ENCODE results near the gene SPAG8. TPM values are rescaled to one million over a fixed set of nuclear protein-coding genes. Genes with fewer than 3 reads are reported as not detected.

The SPAG8 gene
- polyA plus RNA-seq, 4 donors: 0.49 to 0.72 TPM; not detected in 2

- Histone ChIP-seq H3K27me3 (ENCODE audit: control insufficient read depth in 3 of 3, insufficient read depth in 3 of 3, low read length in 3 of 3) (no peaks in the 10 kb centered on the region), H3K4me3 (ENCODE audit: low read depth in 1 of 3, low read length in 3 of 3) (no peak overlapping the region), H3K27ac (ENCODE audit: low read depth in 1 of 3, low read length in 2 of 3) (no peak overlapping the region), H3K4me1 (ENCODE audit: control insufficient read depth in 3 of 3, insufficient read depth in 2 of 3, low read depth in 1 of 3, low read length in 2 of 3) (peaks cover 0 to 8% (median 0%) of the 10 kb centered on the region in 3 donors), H3K36me3 (ENCODE audit: control insufficient read depth in 3 of 3, insufficient read depth in 2 of 3, low read depth in 1 of 3, low read length in 3 of 3) (peaks cover 0 to 40% (median 0%) of the 10 kb centered on the region in 3 donors), H3K9me3 (ENCODE audit: control insufficient read depth in 2 of 2, insufficient read depth in 1 of 2, low read depth in 1 of 2, low read length in 1 of 2) (no peaks in the 10 kb centered on the region)
- 91 to 96% (median 95%) methylated on average over 14 of the region's 14 CpGs for WGBS, 3 donors
- FAIRE-seq (no peak), DNase-seq (no peak)
Observed at GRCh38 chr9:35792826-35793225, 19.2 kb downstream of the SPAG8 start.

DNA sequence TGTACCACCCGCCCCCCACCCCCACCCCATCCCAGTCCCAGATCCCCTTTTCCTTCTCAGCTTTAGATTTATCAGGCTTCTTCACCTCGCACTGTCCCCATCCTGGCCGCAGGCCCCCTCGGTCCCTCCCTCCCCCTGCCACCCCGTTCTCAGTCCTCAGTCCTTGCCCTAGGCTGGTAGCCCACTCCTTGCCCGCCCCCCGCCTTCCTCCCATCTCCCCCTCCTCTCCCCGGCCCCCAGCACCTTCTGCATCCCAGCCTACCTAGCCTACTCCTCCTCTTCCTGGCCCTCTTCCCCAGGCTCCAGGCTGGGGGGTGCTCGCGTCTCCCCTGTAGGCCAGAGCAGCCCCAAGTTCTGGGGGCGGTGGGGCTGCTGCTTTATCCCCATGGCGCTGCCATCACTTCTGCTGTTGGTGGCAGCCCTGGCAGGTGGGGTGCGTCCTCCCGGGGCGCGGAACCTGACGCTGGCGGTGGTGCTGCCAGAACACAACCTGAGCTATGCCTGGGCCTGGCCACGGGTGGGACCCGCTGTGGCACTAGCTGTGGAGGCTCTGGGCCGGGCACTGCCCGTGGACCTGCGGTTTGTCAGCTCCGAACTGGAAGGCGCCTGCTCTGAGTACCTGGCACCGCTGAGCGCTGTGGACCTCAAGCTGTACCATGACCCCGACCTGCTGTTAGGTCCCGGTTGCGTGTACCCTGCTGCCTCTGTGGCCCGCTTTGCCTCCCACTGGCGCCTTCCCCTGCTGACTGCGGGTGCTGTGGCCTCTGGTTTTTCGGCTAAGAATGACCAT is 19.8 kb downstream of the SPAG8 start:
- Histone ChIP-seq H3K9me3 (ENCODE audit: control insufficient read depth in 2 of 2, insufficient read depth in 1 of 2, low read depth in 1 of 2, low read length in 1 of 2) (no peaks in the 10 kb centered on the region), H3K27me3 (ENCODE audit: control insufficient read depth in 3 of 3, insufficient read depth in 3 of 3, low read length in 3 of 3) (no peaks in the 10 kb centered on the region), H3K4me1 (ENCODE audit: control insufficient read depth in 3 of 3, insufficient read depth in 2 of 3, low read depth in 1 of 3, low read length in 2 of 3) (peaks cover 0 to 8% (median 0%) of the 10 kb centered on the region in 3 donors), H3K4me3 (ENCODE audit: low read depth in 1 of 3, low read length in 3 of 3) (peak overlapping the region in 2 of 3 donors; percentile 24 to 37), H3K36me3 (ENCODE audit: control insufficient read depth in 3 of 3, insufficient read depth in 2 of 3, low read depth in 1 of 3, low read length in 3 of 3) (peaks cover 0 to 40% (median 0%) of the 10 kb centered on the region in 3 donors), H3K27ac (ENCODE audit: low read depth in 1 of 3, low read length in 2 of 3) (no peak overlapping the region)
- WGBS, 3 donors: 86 to 92% (median 91%) methylated on average over 33 to 34 of the region's 34 CpGs
- FAIRE-seq: no peak
- no peak for DNase-seq

DNA sequence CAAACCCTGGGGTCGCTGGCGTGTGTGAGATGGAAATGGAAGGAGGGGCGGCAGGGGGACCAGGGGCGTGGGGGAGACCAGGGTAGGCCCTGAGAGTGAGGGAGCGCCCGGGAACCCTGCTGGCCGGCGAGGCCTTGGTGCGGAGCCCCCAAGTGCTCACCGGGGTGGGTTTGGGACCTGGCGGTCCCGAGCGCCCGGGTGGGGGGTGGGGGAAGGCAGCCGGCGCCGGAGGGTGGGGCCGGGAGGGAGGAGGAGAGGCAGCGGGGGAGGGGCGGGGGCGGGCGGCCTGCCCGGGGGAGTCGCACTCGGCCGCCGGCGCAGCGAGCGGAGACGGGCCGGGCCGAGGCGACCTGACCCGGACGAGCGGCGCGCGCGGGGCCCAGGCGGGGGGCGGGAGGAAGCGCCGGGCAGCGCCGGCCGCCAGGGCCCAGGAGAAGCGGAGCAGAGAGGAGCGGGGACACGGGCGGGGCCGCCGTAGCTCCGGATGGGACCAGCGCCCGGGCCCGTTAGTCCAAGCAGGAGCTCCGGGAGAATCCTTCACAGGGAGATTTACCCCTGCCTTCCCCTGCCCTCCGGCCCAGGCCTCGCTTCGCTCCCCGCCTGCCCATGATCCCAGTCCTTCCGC is 20.7 kb downstream of the SPAG8 start, which contains the start of gene NPR2:
Gene NPR2, plus strand, starts transcription at position 295 of the 625 bp plus-strand sequence. CDS start 818 bp downstream, outside the sequence.
- Histone ChIP-seq H3K36me3 (ENCODE audit: control insufficient read depth in 3 of 3, insufficient read depth in 2 of 3, low read depth in 1 of 3, low read length in 3 of 3) (peaks cover 0 to 39% (median 0%) of the 10 kb centered on the region in 3 donors), H3K4me1 (ENCODE audit: control insufficient read depth in 3 of 3, insufficient read depth in 2 of 3, low read depth in 1 of 3, low read length in 2 of 3) (peaks cover 0 to 8% (median 0%) of the 10 kb centered on the region in 3 donors), H3K9me3 (ENCODE audit: control insufficient read depth in 2 of 2, insufficient read depth in 1 of 2, low read depth in 1 of 2, low read length in 1 of 2) (no peaks in the 10 kb centered on the region), H3K4me3 (ENCODE audit: low read depth in 1 of 3, low read length in 3 of 3) (peak within 1 kb of the TSS; percentile 8 to 37 (median 24)), H3K27me3 (ENCODE audit: control insufficient read depth in 3 of 3, insufficient read depth in 3 of 3, low read length in 3 of 3) (no peaks in the 10 kb centered on the region), H3K27ac (ENCODE audit: low read depth in 1 of 3, low read length in 2 of 3) (peak within 1 kb of the TSS in 2 of 3 donors; percentile 9 to 48)
- DNase-seq: peak in 1 of 2 donors; percentile 49
- FAIRE-seq: no peak
- WGBS, 3 donors: 20 to 57% (median 35%) methylated on average over 26 to 64 of the region's 64 CpGs

DNA sequence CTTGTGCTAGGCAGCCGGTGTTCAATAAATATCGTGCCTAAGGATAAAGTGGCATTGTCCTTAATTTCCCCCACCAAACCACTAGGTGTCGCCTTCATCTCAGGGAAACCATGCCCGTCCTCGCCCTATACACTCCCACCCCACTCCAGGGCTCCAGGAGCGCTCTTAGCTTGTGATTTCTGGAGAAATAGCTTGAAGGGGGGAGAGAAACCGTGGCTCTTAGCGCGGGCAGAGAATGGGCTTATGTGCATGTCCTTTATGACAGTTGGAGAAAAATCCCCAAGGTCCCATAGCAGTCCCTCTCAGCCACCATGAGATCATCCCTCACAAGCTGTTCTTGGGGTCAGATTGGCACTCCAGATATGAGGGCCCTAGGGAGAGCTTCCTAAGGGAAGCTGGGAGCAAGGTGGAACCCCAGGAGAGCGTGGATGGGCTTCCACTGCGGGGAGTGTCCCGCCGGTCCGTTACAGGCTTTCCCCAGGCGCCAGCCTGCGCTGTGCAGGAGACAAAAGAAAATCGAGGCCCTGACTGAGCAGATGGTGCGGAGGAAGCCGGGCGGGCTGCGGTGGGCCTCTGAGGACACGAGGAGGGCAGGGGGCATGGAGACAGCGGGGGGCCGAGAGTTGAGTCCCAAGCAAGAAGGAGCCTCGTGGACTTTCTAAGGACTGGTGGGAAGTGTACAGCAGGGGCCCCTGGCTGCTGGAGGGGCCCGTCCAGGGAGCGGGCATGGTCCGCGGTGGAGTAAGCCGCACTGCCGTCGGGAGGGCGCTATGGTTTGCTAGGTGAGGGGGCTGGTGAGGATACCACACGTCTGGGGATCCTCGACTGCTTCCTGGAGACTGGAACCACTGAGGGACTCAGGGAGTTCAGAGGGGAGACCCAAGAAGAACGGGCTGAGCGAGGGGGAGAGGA is 21.4 kb downstream of the SPAG8 start:
- DNase-seq (peak; percentile 76 to 84), FAIRE-seq (no peak)
- WGBS, 3 donors: 51 to 66% (median 66%) methylated on average over 37 of the region's 37 CpGs
- H3K36me3 ChIP-seq (ENCODE audit: control insufficient read depth in 3 of 3, insufficient read depth in 2 of 3, low read depth in 1 of 3, low read length in 3 of 3): peaks cover 0 to 41% (median 2%) of the 10 kb centered on the region in 3 donors
- H3K27me3 ChIP-seq (ENCODE audit: control insufficient read depth in 3 of 3, insufficient read depth in 3 of 3, low read length in 3 of 3): no peaks in the 10 kb centered on the region
- H3K4me3 ChIP-seq (ENCODE audit: low read depth in 1 of 3, low read length in 3 of 3): peak overlapping the region in 1 of 3 donors; percentile 16
- peak overlapping the region in 2 of 3 donors; percentile 9 to 19 for H3K27ac ChIP-seq (ENCODE audit: low read depth in 1 of 3, low read length in 2 of 3)
- peaks cover 0 to 8% (median 0%) of the 10 kb centered on the region in 3 donors for H3K4me1 ChIP-seq (ENCODE audit: control insufficient read depth in 3 of 3, insufficient read depth in 2 of 3, low read depth in 1 of 3, low read length in 2 of 3)
- no peaks in the 10 kb centered on the region for H3K9me3 ChIP-seq (ENCODE audit: control insufficient read depth in 2 of 2, insufficient read depth in 1 of 2, low read depth in 1 of 2, low read length in 1 of 2)

DNA sequence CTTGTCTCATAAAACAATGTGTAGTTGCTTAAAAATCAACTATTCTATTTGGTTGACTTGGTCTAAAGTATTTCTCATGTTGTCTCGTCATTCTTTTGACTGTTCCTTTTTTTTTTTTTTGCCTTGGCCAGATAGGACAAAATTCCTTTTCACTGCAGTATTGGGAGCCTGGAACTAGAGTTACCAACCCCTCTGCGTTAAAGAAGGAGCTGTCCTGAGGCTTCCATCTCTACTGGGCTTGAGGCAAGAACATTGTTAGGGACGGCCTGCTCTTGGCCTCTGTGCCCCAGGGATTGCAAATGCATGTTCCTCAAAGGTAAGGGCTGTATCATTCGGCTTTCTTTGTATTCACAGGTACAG is 22.1 kb downstream of the SPAG8 start:
- peaks cover 0 to 8% (median 0%) of the 10 kb centered on the region in 3 donors for H3K4me1 ChIP-seq (ENCODE audit: control insufficient read depth in 3 of 3, insufficient read depth in 2 of 3, low read depth in 1 of 3, low read length in 2 of 3)
- peaks cover 0 to 44% (median 2%) of the 10 kb centered on the region in 3 donors for H3K36me3 ChIP-seq (ENCODE audit: control insufficient read depth in 3 of 3, insufficient read depth in 2 of 3, low read depth in 1 of 3, low read length in 3 of 3)
- DNase-seq: no peak
- 34 to 38% (median 36%) methylated on average over 4 of the region's 4 CpGs for WGBS, 3 donors
- H3K4me3 ChIP-seq (ENCODE audit: low read depth in 1 of 3, low read length in 3 of 3): no peak overlapping the region
- no peak for FAIRE-seq
- no peaks in the 10 kb centered on the region for H3K9me3 ChIP-seq (ENCODE audit: control insufficient read depth in 2 of 2, insufficient read depth in 1 of 2, low read depth in 1 of 2, low read length in 1 of 2)
- no peaks in the 10 kb centered on the region for H3K27me3 ChIP-seq (ENCODE audit: control insufficient read depth in 3 of 3, insufficient read depth in 3 of 3, low read length in 3 of 3)
- H3K27ac ChIP-seq (ENCODE audit: low read depth in 1 of 3, low read length in 2 of 3): no peak overlapping the region

- no peak for DNase-seq
- Histone ChIP-seq H3K4me1 (ENCODE audit: control insufficient read depth in 3 of 3, insufficient read depth in 2 of 3, low read depth in 1 of 3, low read length in 2 of 3) (peaks cover 0 to 8% (median 0%) of the 10 kb centered on the region in 3 donors), H3K9me3 (ENCODE audit: control insufficient read depth in 2 of 2, insufficient read depth in 1 of 2, low read depth in 1 of 2, low read length in 1 of 2) (no peaks in the 10 kb centered on the region), H3K4me3 (ENCODE audit: low read depth in 1 of 3, low read length in 3 of 3) (no peak overlapping the region), H3K27ac (ENCODE audit: low read depth in 1 of 3, low read length in 2 of 3) (no peak overlapping the region), H3K36me3 (ENCODE audit: control insufficient read depth in 3 of 3, insufficient read depth in 2 of 3, low read depth in 1 of 3, low read length in 3 of 3) (peaks cover 0 to 46% (median 2%) of the 10 kb centered on the region in 3 donors), H3K27me3 (ENCODE audit: control insufficient read depth in 3 of 3, insufficient read depth in 3 of 3, low read length in 3 of 3) (no peaks in the 10 kb centered on the region)
- no peak for FAIRE-seq
- 93 to 98% (median 98%) methylated on average over 2 of the region's 2 CpGs for WGBS, 3 donors
Observed at GRCh38 chr9:35789541-35789940, 22.5 kb downstream of the SPAG8 start.

- Histone ChIP-seq H3K27ac (ENCODE audit: low read depth in 1 of 3, low read length in 2 of 3) (no peak overlapping the region), H3K4me1 (ENCODE audit: control insufficient read depth in 3 of 3, insufficient read depth in 2 of 3, low read depth in 1 of 3, low read length in 2 of 3) (no peaks in the 10 kb centered on the region), H3K4me3 (ENCODE audit: low read depth in 1 of 3, low read length in 3 of 3) (no peak overlapping the region), H3K27me3 (ENCODE audit: control insufficient read depth in 3 of 3, insufficient read depth in 3 of 3, low read length in 3 of 3) (no peaks in the 10 kb centered on the region), H3K36me3 (ENCODE audit: control insufficient read depth in 3 of 3, insufficient read depth in 2 of 3, low read depth in 1 of 3, low read length in 3 of 3) (peaks cover 0 to 17% (median 5%) of the 10 kb centered on the region in 3 donors), H3K9me3 (ENCODE audit: control insufficient read depth in 2 of 2, insufficient read depth in 1 of 2, low read depth in 1 of 2, low read length in 1 of 2) (no peaks in the 10 kb centered on the region)
- DNase-seq (no peak), FAIRE-seq (no peak)
Observed at GRCh38 chr9:35783418-35783817, 28.6 kb downstream of the SPAG8 start.

- no peak for FAIRE-seq
- WGBS, 3 donors: 74 to 91% (median 82%) methylated on average over 2 of the region's 2 CpGs
Observed at GRCh38 chr9:35781066-35781465, 31.0 kb downstream of the SPAG8 start.

More at GRCh38 chr9:35781066-35781465, 31.0 kb downstream of the SPAG8 start:
- H3K9me3 ChIP-seq (ENCODE audit: control insufficient read depth in 2 of 2, insufficient read depth in 1 of 2, low read depth in 1 of 2, low read length in 1 of 2): no peaks in the 10 kb centered on the region
- no peak overlapping the region for H3K4me3 ChIP-seq (ENCODE audit: low read depth in 1 of 3, low read length in 3 of 3)
- no peaks in the 10 kb centered on the region for H3K4me1 ChIP-seq (ENCODE audit: control insufficient read depth in 3 of 3, insufficient read depth in 2 of 3, low read depth in 1 of 3, low read length in 2 of 3)
- no peak overlapping the region for H3K27ac ChIP-seq (ENCODE audit: low read depth in 1 of 3, low read length in 2 of 3)
- no peaks in the 10 kb centered on the region for H3K27me3 ChIP-seq (ENCODE audit: control insufficient read depth in 3 of 3, insufficient read depth in 3 of 3, low read length in 3 of 3)
- DNase-seq: no peak
- peaks cover 0 to 12% (median 5%) of the 10 kb centered on the region in 3 donors for H3K36me3 ChIP-seq (ENCODE audit: control insufficient read depth in 3 of 3, insufficient read depth in 2 of 3, low read depth in 1 of 3, low read length in 3 of 3)

Measured in small intestine (tissue), 7 donors.